ENCODE data around the gene CHST6.
"Not testable (repeated sequence)": the region's sequence is repeated elsewhere in the genome, so short reads cannot be mapped to it uniquely, and the experiment has no call there.

Gene CHST6

DNA sequence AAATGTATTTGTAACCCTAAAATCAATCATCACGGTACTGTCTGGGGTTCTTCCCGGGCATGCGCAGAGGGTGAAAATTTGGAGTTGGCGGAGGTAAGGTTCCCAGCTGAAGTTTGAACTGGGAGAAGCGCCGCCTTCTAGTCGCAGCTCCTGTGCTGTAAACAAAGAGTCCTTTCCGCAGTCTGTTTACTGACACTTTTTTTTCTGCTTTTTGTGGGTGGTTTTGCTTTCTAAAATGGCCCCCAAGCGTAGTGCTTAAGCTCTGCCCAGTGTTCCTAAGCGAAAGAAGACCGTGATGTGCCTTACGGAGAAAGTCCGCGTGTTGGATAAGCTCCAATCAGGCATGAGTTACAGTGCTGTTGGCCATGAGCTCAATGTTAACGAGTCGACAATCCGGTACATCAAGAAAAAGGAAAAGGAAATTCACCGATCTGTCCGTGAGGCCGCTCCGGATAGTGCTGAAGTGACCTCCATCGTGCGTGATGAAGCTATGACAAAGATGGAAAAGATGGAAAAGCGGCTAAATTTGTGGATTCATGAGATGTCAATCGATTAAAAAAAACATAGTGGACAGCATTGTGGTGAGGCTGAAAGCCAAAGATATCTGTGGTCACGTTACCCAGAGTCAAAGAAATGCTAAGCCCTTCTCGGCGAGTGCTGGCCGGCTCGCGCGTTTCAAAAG lies 61.4 kb downstream of the CHST6 start:
- peak; percentile 73 for DNase-seq (ENCODE audit: low read depth)

DNA sequence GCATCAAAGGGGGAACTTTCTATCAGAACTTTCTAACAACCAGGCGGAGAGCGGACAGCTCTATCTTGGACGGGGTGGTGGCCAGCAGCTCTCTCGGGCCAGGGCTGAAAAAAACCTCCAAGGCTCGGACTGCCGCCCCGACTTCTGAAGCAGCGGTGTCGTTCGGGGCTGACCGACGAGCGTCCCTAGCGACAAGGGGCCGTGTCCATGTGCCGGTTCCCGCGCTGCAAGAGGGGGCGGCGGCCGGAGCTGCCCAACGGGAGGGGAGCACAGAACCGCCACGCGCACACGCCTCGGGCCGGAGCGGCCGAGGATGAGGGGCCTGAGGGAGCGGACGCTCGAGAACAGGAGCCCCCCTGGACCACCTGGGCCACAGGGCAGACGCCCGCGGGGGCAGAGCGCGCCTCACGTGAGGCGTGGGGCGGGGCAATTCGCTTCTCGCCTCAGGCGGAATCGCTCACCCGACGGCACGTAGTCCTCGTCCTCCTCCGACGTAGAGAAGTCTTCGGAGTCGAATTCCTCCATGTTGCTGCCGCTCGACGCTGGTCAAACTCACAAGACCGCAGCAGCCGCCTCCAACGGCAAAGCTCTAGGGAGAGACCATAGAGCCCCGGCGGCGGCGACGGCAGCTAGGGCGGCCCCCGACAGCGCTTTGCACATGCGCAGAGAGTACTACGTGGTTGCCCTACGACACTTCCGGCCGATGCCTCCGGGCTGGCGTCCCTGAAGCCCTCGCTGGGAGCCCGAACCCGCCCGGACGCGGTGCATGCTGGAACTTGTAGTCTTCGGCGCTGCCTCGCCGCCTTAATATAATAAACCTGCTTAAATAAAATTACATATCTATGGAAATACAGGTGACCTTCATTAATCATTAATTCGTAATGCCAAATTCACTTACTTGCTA lies 62.2 kb downstream of the CHST6 start, which contains the start of gene CFDP1:
CFDP1 (minus strand) TSS at position 676 of the 904 bp plus-strand sequence; CDS start at position 525, 151 bp downstream.
- DNase-seq (ENCODE audit: low read depth): peak; percentile 88

DNA sequence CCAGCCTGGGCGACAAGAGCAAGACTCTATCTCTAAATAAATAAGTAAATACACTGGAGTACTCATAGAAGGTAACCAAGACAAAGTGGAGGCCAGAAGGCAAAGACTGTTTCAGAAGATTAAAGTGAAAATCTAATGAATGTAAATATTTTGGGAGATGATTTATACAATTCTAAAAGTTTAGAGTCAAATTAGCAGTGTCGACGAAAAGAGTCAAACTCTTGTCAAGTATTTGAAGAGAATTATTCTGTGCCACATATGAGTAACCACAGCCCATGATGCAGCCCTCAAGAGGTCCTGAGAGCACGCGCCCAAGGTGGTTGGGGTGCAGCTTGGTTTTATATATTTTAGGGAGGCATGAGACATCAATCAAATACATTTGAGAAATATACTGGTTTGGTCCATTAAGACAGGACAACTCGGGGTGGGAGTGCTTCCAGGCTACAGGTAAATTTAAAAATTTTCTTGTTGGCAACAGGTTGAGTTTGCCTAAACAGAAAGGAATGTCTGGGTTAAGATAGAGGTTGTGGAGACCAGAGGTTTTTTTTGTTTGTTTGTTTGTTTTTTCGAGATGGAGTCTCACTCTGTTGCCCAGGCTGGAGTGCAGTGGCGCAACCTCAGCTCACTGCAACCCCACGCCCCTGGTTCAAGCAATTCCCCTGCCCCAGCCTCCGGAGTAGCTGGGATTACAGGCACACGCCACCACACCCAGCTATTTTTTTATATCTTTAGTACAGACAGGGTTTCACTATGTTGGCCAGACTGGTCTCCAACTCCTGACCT lies 65.4 kb downstream of the CHST6 start:
- no peak for DNase-seq (ENCODE audit: low read depth)

DNA sequence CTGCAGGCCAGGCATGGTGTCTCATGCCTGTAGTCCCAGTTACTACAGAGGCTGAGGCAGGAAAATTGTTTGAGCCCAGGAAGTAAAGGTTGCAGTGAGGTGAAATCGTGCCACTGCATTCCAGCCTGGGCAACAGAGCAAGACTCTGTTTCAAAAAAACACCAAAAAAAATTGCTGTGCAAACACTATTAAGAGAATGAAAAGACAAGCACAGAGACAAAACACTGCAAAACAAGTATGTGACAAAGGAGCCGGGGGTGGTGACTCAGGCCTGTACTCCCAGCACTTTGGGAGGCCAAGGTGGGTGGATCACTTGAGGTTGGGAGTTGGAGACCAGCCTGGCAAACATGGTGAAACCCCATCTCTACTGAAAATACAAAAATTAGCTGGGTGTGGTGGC lies 68.7 kb downstream of the CHST6 start:
- not testable (repeated sequence) for DNase-seq (ENCODE audit: low read depth)

DNA sequence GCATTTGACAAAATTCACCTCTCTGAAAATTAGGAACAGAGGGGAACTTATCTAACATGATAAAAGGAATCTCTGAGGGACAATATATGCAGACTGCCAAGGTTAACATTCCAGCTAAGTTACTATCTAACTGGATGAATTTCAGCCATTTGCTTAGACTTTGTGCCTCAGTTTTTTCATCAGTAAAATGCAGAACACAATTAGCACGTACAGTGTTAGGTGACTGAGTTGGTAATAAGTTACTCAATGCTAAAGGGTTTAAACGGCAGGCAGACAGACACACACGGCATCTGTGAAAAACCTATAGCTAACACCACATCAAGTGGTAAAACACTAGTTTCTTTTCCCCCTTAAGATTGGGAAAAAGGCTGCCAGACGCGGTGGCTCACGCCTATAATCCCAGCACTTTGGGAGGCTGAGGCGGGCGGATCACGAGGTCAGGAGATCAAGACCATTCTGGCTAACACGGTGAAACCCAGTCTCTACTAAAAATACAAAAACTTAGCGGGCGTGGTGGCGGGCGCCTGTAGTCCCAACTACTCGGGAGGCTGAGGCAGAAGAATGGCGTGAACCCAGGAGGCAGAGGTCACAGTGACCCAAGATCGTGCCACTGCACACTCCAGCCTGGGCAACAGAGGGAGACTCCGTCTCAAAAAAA lies 71.0 kb downstream of the CHST6 start:
- DNase-seq (ENCODE audit: low read depth): not testable (repeated sequence)

DNA sequence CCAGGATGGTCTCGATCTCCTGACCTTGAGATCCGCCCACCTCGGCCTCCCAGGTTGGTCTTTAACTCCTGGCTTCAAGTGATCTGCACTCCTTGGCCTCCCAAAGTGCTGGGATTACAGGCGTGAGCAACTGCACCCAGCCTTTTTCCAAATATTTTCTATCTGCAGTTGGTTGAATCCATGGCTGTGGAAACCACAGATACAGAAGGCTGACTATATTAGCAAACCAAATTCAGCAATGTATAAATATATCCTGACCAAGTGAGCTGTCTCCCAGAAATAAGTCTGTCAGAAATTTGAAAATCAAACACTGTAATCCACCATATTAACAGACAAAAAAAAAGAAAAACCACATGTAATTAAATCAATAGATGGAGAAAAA lies 71.5 kb downstream of the CHST6 start:
- DNase-seq (ENCODE audit: low read depth): no peak
